Ureter (tissue), 1 donor: ENCODE data around the gene LY86. TPM values are rescaled to one million over a fixed set of nuclear protein-coding genes. Genes with fewer than 3 reads are reported as not detected.
"Not testable (repeated sequence)": the region's sequence is repeated elsewhere in the genome, so short reads cannot be mapped to it uniquely, and the experiment has no call there.

Experiments used
- DNase-seq: peaks from one replicate; pipeline ENCODE4 v3.0.0-alpha.2; 2020; ENCODE audit warnings: low spot score
- total RNA-seq: library from RNA; stranded (reverse); gene quantifications from one replicate; pipeline ENCODE4 v1.2.4, GENCODE V29; 2023
- donor health status: DM: yes; HTN: yes; CAD: no.

The LY86 gene
- total RNA-seq, 1 donor from 2014 or later: 1.8 TPM

GRCh38 chr6:6596529-6597328 is 8.2 kb downstream of the LY86 start:
- DNase-seq: no peak

- no peak for DNase-seq
These were observed 9.2 kb downstream of the LY86 start for GRCh38 chr6:6597682-6598081.

DNA sequence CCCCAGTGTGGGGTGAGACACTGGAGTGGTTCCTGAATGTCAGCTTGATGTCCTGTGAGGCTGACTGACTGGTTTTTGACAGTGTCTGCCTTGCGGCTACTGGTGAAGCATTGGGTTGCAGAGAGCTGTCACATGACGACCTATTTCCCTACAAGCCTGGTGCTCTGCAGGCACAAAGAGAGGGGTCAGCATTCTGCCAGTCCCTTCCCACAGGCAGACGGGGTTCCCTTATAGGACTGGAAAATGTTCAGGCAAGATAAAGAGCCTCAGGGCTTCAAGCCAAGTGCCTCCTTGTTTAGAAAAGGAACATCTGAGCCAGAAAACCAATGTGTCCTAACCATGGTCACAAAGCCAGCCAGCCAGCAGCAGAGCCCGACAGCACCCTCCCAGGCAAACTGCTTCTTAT is 11.0 kb downstream of the LY86 start:
- DNase-seq: no peak

DNA sequence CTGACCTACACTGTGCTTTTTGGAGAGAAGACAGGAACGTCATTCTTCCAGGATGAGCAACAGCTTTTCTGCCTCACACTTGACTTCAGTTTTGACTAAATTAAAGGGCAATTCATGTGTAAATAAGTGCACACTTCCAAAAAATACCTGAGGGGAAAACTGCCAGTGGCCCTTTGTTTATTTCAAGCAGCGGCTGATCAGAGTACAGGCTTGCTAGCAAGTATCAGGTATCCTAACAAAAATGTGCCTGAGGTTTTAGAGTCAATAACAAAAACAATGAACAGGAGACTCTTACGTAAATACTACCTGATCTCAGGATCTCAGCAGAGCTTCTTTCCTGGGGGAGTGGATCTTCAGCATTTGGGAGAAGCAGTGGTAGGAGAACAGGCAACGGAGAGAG is 12.4 kb downstream of the LY86 start:
- no peak for DNase-seq

DNA sequence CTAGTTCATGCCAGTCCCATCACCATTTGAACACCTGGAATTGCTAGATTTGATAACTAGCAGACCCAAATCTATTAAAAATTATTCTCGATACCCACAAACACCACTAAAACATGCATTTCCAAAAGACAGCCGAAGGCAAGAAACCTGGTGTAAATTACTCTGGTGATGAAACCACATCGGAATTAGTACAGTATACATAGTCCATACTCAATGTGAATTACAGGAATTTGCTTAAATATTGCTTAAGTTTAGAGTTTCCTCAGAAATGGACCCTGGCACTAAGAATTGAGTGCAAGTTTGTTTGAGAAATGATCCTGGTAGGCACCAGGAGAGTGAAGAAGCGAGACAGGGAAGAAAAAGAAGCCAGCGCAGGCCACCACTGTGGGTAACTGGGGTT is 13.7 kb downstream of the LY86 start:
- no peak for DNase-seq

DNA sequence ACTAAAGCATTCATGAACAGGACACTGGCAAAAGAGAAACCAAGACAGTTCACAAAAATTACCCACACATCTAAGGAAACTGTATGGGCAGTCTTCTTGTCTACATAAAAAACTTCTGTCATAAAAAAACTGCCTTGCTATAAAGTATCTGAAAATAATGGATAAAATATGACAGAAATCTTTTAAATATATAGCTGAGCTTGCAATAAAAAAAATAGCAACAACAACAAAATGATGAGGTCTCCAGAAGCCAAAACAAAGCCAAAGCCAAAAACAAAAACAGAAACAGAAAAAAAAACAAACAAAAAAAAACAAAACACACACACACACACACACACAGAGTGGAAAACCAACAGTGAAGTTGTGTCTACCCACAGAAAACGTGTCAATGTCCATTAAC is 14.8 kb downstream of the LY86 start:
- DNase-seq: no peak

DNA sequence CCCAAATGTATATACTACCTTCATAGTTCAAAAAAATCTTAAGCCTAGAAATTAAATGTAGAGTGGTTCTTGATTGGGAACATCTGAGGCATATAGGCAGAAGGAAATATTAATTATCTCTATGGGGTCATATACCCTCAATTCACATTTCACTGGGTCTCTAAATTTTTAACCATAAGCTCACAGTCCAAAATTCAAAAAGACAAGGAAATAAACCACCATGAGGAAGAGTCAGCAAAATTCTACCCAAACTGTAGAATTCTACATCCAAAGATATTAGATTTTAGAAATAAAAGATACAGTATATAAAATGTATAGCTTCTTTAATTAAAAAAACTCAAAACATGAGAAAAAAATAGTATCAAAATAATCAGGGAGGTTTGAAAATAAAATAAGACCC is 15.5 kb downstream of the LY86 start:
- no peak for DNase-seq

DNA sequence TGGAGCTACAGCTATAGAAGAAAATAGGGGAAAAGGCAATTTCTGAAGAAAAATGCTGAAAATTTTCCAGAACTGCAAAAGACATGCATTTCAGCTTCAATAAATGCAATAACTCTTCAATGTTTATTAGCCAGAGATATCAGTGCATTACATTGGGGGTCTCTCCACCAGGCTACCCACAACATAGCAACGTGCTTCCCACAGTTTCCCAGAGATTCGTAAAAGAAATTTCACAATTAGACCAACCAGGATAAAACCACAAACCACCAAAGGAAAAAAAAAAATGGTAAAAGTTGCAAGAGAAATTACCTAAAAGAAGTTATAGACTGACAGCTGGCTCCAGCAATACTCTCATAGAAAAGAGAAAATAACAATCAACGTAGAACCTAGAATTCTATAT is 16.0 kb downstream of the LY86 start:
- no peak for DNase-seq

GRCh38 chr6:6605873-6606272 is 17.4 kb downstream of the LY86 start:
- no peak for DNase-seq

- DNase-seq: not testable (repeated sequence)
These were observed 18.0 kb downstream of the LY86 start for GRCh38 chr6:6606391-6607030.

DNA sequence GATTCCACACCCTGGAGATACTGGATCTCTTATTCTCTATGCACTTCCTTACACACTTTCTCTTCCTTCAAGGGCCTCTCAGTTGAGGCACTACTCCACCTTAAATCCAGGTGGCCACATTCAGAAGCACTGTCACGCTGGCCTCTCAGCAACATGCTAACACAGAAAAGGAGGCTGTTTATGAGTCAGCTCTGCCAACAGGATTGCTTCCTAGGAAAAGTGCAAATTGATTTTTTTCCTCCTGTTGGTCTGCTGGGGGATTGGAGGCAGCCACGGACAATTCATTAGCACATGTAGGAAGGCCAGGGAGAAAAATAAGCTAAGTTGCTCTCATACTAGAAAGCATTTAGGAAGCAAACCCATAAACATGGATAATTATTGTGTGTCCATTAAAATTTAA is 20.9 kb downstream of the LY86 start:
- DNase-seq: no peak

- no peak for DNase-seq
These were observed 21.6 kb downstream of the LY86 start for GRCh38 chr6:6610031-6610591.

- no peak for DNase-seq
These were observed 23.0 kb downstream of the LY86 start for GRCh38 chr6:6611486-6611885.

GRCh38 chr6:6612308-6612707 is 23.8 kb downstream of the LY86 start:
- DNase-seq: no peak

DNA sequence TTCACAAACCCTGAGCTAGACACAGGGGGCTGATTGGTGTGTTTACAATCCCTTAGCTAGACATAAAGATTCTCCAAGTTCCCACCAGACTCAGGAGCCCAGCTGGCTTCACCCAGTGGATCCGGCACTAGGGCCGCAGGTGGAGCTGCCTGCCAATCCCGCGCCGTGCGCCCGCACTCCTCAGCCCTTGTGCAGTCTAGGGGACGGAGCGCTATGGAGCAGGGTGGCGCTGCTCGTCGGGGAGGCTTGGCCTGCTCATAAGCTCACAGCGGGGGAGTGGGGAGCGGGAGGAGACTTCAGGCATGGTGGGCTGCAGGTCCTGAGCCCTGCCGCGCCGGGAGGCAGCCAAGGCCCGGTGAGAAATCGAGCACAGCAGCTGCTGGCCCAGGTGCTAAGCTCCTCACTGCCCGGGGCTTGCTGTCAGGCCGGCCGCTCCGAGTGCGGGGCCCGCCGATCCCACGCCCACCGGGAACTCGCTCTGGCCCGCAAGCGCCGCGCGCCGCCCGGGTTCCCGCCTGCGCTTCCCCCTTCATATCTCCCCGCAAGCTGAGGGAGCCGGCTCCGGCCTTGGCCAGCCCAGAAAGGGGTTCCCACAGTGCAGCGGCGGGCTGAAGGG is 24.7 kb downstream of the LY86 start:
- not testable (repeated sequence) for DNase-seq

DNA sequence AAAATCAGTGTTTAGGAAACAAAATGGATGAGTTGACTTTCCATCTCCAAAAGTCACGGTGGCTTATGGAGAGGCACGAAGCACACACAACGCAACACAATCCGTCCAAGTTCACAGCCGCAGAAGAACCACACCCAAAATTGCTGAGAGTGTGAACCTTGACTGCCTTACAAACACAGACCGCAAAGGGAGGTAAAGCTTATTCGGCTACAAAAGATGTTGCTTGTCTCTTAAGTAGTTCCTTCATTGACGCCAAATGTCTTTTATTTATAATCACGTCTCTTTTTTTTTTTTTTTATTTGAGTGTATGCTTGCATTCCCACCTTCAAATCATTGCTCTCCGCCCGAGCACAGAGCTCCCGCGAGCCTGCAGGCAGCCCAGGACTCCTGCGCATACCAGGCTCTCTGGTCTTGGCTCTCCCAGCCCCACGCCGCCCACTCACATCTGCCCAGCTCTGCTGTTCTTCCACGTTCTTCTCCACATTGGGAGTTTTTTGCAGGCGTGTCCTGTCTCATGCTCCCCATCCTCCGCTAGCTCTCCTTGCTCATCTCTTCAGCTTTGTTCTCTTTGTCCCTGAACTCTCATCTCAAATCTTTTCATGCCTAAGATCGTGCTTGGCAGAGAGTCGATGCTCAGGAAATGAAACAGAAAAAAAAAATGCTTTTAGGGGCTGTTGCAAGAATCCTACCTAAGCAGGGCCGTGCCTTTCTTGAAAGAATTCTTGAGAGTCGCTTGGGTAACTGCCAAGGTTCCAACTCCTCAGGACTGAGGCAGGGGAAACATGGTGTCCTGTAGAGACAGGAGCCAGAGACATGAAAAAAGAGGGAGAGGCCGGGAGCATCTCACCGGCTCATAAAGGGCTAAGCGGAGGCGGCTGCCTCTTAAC is 25.8 kb downstream of the LY86 start:
- DNase-seq: no peak

GRCh38 chr6:6614983-6615349 is 26.4 kb downstream of the LY86 start:
- no peak for DNase-seq

- DNase-seq: no peak
These were observed 28.1 kb downstream of the LY86 start for GRCh38 chr6:6616656-6617055.

DNA sequence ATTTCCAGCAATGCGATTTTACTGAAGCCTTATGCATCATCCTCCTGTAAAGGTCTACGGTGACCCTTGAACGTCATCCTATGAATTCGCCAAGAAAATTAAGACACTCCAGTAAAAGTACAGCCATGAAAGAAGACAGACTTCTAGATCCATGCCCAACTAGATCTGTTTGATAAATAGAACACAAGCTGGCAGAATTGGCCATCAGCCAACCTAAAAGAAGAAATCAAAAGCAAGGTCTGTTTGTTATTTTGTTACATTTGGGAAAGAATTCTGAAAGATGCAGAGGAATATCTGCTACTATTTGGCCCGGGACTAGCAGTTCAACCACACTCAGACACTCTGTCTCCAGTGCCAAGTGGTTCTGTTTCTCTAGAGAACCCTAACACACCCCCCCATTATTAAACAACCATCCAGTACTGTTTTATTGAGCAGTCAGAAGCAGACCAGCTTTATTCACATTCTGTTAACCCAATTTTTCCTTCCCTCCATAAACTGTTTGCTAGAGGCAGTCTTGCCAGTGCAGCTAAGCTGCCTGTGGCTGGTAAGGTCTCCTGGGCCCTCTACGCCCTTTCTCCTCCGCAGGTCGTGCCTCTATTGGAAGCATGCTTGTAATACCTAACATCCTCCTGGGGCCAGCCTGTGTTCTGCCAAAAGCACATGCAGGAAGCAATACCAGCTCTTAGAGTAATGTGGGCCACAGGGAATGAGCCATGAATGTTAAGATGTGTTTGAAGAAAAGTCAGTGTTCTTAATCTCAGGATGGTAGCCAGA is 30.7 kb downstream of the LY86 start:
- no peak for DNase-seq

- no peak for DNase-seq
These were observed 32.4 kb downstream of the LY86 start for GRCh38 chr6:6620766-6621425.
